NCI-H82 treated with DMSO at 0.1 percent for 48 hours (cell line): ENCODE measurements around the gene KIAA1549.

Experiments used
- DNase-seq: peaks from one replicate; lab custom pipeline; 2025; ENCODE audit not compliant: unreplicated experiment; lab: John Stamatoyannopoulos, UW

Gene KIAA1549

DNA sequence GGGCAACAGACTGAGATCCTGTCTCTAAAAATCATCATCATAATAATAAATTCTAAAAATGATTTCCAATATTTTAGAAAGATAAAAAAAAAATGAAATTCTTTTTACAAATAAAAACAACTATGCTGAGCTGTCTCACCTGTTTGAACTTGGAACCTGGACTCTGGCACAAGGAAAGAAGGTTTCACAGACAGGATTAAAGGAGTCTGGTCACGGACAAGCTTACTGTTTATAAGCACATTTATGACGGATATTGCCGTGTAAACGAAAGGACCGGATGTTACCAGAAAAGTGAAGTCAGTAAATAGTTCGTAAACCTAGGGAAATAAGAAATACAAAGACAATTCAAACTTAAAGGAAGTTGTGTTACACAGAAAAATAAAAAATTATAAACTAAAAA, 70.2 kb downstream of the KIAA1549 start:
- no peak for DNase-seq

DNA sequence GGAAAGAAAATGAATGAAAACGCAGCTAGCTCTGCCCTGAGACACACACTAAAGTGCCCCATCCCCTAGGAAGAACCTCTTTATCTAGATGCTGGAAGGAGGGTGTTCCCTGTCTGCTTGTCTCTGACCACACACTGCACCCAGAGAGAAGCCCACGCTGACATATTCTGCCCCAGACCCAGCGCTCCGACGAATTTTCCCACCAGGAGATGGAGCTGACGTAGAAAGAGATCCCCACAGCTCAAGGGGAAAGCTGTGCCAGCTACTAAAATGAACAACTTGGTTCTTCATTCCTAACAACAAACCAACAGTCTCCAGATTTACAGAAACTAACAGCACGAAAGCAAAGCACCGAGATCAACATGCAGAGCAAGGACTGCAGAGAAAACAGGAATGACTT, 73.3 kb downstream of the KIAA1549 start:
- DNase-seq, result no peak

DNA sequence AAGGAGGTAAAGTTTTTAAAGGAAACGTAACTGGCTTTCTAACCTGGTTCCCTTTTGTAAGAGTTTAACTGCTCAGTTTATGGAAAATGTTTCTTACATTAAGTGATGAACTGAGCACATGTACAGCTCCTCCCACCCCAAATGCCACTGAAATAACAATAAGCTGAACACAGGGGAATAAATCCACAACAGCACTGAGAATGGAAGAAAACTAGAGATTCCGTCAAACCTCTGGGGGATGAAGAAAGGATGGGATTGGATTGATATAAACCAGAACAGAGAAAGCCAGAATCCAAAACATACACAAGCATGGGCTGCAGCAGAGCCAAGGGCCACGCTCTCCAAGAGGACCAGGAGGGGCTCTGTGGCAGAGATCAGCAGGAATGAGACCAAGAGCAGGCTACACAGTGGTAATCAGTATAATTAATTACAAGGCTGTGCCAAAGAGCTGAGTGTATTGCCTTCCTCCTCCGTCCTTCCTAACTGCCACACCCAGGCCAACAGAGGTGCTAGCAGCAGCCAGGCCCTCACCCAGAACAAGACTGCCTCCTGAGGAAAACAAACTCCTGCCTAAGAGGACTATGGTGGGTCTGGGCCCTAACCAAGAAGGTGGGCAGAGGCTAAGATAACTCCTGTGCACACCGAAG, 73.9 kb downstream of the KIAA1549 start:
- no peak for DNase-seq

DNA sequence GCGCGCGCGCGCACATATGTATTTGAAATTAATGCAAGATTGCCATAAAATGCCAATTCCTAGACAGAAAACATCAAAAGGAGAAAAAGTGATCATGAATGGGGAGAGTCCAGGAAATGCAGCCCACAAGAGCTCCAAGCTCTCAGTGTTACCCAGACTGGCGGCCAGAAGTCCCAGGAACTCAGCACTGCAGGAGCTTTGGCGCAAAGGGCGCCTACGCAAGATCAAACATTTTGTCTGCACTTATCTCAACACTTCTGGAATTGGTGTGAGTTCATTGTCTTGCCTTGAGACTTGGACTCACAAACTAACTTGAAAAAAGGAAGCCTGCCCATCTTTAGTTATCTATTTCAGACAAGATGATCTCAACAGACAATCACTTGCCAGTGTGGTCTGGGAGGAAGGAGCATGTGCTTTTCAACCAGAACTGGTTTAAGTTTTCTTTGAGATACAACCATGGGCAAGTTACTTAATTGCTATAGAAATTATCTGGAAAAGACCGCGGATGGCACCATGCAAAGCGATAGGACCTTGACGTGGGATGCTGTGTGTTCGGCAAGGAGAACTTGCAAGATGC, 77.2 kb downstream of the KIAA1549 start:
- no peak for DNase-seq

DNA sequence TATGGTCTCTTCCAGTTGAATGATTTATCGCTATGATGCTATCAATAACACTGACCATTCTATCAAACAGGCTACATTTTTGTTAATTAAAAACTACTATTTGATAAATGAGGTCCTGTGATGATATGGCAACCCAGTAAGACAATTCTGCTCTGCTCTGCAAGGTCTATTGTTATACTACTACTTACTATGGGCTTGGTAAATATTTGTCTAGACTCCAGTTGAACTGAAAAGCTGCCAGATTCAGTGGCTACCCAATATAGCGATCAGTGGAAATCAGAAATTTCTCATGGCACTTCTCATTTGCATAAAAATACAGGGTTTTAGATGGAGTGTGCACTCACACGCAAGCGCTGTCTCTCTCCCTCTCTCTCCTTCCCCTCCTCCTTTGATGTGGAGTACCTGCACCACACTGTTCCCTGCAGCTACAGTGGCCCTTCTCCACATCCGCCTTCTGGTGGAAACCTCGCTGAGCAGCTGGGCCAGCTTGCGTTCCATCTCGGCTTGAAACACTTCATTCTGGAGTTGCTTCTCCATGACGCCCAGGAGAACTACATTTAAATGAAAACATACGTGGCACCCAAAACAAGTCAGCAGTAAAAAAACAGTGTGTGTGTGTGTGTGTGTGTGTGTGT, 77.9 kb downstream of the KIAA1549 start:
- DNase-seq, result no peak

DNA sequence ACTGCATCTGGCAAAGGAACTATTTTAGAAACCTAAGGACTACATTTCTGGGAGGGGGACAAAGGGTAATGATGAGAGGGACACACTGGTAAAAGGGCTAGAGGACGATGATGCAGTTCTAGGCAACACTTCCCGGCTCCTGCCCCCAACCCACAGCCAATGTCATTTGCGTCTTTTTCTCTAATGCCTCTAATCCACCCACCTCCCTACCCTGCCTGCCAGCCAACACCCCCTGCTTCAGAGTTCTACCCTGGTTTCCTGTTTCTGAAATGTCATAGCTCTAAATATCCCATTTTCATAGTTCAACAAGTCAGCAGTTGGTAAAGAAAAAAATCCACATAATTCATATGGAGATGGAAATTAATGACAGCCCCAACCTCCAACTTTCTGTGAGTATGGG, 79.0 kb downstream of the KIAA1549 start:
- DNase-seq, result no peak

DNA sequence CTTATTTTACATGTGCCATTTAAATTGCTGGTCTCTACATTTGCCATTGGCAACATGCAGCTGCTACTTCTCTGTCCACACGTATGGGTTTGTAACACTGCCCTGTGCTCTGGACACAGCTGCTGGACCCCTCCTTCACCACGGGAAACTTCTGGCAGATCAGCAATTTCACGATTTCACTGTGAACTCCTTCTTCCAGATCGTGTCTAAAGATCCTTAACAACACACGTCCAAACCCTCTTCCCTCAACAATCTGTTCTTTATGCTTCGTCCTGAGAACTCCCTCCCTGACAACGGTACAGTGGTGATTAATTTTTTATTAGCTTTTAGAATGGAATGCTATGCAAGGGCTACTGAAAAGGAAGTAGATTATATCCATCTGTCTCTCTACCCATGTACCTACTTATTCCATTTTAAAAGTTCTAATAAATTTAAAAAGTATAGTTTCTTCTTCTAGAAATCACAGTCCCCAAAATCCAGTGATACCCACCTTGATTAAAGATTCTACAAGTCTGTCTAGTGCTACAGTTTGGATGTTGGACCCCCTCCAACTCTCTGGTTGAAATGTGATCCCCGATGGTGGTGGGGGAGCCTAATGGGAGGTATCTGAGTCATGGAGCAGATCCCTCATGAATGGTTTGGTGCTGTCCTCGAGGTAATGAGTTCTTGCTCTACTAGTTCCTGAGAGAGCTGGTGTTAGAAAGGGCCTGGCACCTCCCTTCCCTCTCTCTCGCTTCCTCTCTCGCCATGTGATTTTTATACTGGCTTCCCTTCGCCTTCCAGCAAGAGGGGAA, 81.0 kb downstream of the KIAA1549 start:
- DNase-seq, result no peak

DNA sequence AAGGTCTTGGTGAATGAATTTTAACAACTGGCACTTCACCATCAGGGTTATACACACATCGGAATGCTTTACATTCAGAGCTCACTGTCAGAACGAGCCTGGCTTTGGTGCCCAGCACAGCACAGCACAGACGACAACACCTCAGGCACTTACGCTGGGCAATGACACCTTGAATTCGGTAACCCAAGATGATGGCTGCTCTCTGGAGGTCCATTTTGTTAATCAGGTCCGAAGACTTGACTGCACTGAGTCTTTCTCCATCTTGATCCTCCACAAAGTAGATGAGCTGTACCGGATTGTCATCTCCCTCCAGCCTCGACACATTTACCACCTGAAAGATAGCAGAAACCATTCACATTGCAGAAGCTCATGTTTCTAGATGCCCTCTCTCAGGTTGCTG, 82.4 kb downstream of the KIAA1549 start:
- DNase-seq, result no peak

DNA sequence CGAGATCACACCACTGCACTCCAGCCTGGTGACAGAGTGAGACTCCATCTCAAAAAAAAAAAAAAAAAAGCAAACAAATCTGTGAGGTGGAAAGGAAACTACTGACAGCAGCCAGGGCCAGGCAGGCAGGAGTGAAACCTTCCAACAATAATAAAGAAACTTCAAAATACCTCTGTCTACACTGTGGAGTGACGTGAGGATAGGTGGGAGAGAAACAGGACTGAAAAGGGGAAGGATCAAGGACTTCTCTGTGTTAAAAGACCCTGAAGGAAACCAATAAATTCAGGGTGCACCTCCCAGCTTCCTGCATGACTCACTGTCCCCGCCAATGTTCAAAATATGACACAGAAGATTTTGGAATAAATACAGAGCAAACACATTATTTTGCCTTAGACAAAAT, 82.9 kb downstream of the KIAA1549 start:
- DNase-seq, result no peak

DNA sequence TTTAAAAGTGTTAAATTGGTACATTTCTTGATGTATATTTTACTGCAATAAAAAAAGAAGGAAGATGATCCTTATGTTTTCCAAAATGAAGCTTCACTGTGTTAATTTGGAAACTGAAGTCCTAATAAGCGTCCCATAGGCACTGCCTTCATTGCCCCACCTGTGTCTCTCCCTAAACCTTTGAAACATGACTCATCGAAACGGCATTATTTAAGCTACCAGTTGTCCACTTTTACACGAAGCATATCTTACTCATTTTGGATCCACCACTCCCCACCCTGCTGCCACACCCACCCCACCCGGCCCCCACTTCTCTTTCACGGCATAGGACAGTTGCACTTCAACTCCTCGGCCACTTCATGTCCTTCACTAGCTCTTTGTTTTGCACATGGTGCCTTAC, 85.5 kb downstream of the KIAA1549 start:
- DNase-seq, result no peak

DNA sequence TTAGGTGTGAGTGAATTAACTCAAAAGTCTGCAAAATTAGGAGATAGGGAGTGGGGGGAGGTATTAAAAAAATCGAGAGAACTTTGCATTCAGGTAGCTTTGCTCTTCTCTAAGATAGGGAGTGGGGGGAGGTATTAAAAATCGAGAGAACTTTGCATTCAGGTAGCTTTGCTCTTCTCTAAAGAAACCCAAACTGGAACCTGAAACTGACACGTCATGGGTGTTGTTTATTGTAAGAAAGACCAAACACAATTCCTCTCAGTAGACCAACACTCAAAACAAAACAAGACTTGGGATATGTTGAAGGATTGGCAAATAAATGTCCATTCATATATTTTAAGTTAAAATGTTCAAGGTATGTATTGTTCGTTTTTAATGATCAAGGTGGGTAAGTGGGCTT, 87.9 kb downstream of the KIAA1549 start:
- no peak for DNase-seq

DNA sequence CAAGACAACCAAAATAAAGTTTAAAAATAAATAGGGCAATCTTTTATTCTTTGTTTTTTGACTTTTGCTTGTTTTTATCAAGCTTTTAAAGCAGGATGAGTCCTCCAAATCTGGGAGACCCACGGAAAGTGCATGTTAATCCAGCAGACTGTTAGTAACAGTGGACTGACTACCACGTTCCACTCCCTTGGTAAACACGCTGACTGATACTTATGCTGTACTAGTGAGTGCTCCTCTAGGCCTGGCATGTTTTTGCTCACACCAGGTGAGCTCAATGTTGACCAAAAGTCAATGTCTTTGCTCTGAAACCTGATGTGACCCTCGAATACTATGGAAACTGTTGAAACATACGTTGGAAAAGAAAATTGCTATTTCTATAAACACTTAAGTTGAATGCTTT, 88.4 kb downstream of the KIAA1549 start:
- no peak for DNase-seq

DNA sequence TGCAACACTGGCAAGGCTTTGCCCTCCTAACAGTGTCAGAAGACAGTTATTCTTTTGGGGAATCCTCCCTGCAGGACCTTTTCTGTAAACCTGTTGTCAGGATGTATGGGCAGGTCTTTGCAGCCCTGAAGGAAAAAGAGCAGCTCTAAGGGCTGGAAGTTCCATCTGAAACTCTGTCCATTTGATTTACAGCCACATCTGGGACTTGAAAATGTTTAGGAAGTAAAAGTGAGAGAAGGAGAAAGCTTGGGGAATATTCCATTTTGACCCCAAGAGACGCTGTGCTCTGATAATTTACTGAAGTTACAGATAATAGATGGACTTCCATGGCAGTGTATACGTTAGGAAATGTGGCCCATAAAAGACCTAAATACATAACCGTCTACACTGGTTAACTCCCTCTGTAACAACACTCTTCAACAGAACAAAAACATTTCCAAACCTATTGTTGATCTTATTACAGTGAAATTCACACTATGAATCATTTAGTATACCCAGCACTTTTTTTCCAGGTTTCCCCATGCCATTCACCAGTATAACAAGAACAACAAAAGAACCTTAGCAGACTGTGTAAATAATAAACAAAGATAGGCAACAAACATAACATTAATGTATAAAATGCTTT, 89.1 kb downstream of the KIAA1549 start:
- no peak for DNase-seq

DNA sequence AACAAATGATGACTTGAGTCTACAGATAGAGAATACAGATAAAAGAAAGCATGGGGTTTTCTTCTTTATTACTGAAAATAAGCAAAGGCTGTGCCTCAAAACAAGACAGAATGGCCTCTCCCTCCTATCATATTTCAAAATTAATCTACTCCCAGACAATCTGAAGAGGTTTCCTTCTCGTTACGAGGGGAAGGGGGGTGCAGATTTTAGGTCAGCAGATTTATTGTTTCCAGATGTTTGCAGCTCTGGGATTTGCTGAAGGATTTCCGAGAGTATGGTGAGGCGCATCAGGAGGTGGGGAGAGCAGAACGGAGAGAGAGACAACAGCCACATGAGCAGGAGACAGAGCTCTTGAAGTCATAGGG, 89.8 kb downstream of the KIAA1549 start:
- no peak for DNase-seq

DNA sequence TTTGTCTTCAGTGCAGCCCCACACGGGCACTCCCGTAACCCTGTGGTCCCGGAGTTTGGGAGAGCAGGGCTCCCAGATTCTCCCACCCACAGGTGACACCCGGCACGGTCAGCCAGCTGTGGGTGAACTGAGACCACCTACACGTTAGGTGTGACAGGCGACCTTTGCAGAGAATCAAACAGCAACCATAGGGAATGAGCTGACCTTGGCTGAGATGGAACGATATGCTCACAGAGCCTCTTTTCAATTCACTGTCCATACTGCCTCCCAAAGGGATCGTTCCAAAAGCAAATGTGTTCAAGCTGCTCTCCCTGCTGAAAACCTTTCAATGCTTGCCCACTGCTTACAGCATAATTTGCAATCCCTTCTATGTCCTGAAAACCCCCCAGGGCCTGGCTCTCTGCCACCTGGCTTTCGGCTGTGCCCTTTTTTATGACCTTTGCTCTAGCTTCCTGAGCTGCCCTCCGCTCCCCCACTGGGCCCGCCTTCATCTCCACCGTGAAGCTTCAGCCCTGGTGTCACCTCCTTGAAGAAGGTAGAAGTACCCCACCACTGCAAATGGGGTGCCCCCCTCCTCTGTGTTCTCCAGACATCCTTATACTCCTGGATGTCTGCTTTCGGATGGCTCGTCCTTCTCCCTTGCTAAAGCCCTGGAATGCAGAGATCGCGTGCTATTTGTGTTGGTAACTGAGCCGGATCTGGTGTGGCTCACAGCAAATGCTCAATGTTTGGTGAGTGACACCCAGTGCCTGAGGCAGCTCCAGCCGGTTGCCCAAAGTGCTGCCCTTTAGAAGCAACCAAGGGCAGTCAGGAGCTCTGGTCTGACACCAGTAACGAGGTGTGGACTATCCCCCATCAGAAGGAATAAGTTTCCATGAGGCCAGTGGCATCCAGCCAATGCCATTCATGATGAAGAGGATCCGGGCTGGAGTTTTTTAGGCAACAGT, 90.4 kb downstream of the KIAA1549 start:
- no peak for DNase-seq

DNA sequence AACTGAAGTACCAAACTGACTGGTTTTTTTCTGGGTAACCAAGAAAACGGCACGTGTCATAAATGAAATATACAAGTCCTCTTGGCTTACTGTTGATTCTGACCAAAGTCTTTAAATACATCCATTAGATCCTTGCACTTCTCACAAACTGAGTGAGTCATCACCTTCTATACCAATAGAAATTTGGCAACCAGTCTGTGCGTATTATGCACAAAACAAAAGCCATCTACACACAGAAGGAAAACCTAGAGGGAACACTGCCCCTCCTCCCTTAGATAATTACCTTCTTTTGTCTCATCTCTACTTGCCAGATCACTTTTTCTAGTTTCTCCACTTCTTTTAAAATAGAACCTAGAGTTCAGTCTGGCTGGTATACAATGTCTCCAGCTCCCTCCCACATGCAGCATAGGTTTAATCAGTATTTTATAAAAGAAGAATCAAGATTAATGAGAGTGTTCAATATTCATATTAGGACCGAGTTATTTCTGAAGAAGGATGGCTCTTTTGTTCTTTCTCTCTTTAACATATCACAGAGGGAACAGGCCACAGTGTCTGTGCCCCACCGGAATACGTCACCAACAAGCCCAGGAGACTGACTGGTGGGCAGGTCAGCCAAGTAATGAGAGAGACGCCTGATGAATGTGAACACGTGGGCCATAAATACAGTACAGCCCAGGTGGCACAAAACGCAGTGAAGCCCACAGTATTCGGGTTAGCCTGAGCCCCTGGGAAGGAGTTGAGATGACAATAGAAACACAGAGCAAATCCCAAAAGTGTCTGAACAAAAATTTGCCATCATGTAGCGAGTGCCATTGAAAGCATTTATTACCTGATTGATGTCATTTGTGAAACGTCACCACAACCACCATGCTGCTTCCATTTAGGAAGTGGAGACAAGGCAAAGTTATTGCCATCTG, 91.3 kb downstream of the KIAA1549 start:
- no peak for DNase-seq

DNA sequence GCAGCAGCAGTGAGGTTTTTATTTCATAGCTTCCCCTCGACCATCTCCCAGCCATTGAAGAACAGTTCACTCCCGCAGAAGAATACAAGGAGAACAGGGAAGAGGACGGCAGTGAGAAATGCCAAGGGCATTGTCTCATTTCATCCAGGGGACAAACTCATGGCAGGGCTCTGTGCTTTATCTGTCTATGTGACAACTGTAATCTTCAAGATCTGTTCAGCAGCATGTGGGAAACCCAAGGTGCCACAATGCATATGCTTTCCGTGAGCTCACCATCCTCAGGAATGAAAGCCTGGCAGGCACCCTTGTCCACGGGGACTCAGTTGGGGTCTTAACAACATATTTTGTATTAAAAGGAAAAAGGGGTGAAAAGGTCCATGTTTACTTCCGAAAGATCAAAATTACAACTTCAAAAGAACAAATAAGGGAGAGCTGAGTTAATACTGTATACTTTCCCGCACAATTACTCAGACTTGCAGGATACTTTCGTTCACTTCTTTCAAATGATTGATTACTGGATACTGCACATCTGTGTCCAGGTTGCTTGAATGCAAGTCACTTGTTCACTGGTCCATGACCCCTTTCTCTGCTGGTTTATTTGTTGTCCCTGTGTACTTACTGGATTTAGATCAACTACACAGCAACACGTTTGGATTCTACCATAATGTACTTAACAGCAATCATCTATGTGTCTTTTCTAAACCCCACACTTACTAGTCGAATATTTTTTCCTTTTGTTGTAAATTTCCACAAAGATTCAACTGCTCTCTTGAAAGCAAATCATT, 93.1 kb downstream of the KIAA1549 start:
- no peak for DNase-seq

DNA sequence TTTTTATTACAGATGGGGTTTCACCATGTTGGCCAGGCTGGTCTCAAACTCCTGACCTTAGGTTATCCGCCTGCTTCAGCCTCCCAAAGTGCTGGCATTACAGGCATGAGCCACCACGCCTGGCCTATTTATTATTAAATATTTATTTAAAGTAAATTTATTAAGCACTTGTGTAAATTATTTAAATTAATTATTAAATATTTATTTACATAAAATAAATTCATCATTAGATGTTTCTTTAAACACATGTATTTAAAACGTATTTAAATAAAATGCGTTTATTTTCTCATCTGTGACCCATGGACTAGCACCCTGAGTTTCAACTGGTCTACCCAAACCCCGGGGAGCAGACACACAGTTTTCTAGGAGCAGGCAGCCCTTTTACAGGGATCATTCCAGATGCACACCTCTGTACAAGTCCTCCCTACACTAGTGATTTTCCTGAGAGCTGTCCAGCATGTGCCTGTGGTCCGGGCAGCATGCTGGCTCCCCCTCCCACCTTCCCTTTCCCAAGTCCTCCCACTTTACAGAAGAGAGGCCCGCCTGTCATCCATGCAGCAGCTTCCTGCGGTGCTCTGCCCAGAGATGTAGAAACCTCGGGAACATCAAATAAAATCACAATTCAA, 94.0 kb downstream of the KIAA1549 start:
- no peak for DNase-seq
